OCI-LY3 (cell line): Measurements from ENCODE around the gene CD38.

Source experiments
- CTCF ChIP-seq: fragments of 200-600, 300-600 bp; sonication (generic); IDR thresholded peaks from 2 replicates; pipeline ENCODE4 v1.5.1; 2014; ENCODE audit warnings: antibody characterized with exemption, low read length, low read depth
- EZH2phosphoT487 ChIP-seq: fragments of 200-600 bp; shearing (Covaris generic); IDR thresholded peaks from 2 replicates; pipeline ENCODE4 v1.6.1; 2018; ENCODE audit warnings: antibody characterized with exemption, mixed run types, low read depth

DNA sequence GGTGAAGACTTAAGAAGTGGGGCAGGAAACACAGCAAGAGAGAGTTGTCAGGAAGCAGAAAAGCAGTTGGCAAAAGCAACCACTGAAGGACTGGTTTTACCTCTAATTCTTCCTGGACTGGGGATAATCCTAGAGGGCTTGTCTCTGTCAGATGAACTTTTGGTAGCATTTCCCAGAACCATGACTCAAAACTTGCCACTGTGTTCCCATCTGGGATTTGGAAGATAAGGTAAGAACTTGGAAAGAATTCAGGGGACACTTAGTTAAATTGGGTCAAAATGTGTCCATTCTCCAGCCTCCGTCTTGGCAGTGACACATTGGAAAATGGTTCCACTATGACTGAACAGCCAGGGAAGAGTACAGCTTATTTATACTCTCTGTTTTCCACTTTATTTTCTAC is 55.7 kb downstream of the CD38 start:
- no peak for TF ChIP-seq CTCF
- no peak for TF ChIP-seq EZH2phosphoT487
